Measurements from ENCODE around the gene RNPS1. TPM values are rescaled to one million over a fixed set of nuclear protein-coding genes. Genes with fewer than 3 reads are reported as not detected.

The RNPS1 gene
- total and polyA plus RNA-seq, 9 donors: 78.0 to 172 (median 138) TPM

DNA sequence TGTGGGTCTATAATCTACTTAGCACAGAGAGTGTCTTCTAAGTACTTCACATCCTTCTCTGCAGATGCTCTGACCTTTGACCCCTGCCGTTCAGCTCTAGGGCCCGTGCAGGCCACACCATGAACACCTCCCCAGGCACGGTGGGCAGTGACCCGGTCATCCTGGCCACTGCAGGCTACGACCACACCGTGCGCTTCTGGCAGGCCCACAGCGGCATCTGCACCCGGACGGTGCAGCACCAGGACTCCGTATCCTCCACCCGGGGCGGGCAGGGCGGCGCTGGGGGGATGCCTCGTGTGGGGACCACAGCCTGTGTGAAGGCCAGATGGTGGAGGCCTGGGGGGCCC is 62.0 kb downstream of the RNPS1 start:
- no peaks in the 10 kb centered on the region for H3K27me3 ChIP-seq
- WGBS, 3 donors: 5 to 7% (median 5%) methylated on average over 16 of the region's 16 CpGs
- H3K9me3 ChIP-seq: no peaks in the 10 kb centered on the region
- no peaks in the 10 kb centered on the region for H3K36me3 ChIP-seq
- peak overlapping the region; percentile 93 for H3K4me3 ChIP-seq
- H3K4me1 ChIP-seq (ENCODE audit: insufficient read depth): peaks cover 8% of the 10 kb centered on the region
- TF ChIP-seq, protein P1, sequence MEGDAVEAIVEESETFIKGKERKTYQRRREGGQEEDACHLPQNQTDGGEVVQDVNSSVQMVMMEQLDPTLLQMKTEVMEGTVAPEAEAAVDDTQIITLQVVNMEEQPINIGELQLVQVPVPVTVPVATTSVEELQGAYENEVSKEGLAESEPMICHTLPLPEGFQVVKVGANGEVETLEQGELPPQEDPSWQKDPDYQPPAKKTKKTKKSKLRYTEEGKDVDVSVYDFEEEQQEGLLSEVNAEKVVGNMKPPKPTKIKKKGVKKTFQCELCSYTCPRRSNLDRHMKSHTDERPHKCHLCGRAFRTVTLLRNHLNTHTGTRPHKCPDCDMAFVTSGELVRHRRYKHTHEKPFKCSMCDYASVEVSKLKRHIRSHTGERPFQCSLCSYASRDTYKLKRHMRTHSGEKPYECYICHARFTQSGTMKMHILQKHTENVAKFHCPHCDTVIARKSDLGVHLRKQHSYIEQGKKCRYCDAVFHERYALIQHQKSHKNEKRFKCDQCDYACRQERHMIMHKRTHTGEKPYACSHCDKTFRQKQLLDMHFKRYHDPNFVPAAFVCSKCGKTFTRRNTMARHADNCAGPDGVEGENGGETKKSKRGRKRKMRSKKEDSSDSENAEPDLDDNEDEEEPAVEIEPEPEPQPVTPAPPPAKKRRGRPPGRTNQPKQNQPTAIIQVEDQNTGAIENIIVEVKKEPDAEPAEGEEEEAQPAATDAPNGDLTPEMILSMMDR (IDR thresholded peaks at IDR 0.05): no peak
- TF ChIP-seq EP300 (IDR thresholded peaks at IDR 0.05) (no peak), POLR2A (IDR thresholded peaks at IDR 0.05) (no peak)
- peak in 2 of 5 donors; percentile 66 to 67 for DNase-seq
- peak overlapping the region; percentile 97 to 99 for H3K27ac ChIP-seq
- intact Hi-C loops (cut with DNase I): no loop called here

DNA sequence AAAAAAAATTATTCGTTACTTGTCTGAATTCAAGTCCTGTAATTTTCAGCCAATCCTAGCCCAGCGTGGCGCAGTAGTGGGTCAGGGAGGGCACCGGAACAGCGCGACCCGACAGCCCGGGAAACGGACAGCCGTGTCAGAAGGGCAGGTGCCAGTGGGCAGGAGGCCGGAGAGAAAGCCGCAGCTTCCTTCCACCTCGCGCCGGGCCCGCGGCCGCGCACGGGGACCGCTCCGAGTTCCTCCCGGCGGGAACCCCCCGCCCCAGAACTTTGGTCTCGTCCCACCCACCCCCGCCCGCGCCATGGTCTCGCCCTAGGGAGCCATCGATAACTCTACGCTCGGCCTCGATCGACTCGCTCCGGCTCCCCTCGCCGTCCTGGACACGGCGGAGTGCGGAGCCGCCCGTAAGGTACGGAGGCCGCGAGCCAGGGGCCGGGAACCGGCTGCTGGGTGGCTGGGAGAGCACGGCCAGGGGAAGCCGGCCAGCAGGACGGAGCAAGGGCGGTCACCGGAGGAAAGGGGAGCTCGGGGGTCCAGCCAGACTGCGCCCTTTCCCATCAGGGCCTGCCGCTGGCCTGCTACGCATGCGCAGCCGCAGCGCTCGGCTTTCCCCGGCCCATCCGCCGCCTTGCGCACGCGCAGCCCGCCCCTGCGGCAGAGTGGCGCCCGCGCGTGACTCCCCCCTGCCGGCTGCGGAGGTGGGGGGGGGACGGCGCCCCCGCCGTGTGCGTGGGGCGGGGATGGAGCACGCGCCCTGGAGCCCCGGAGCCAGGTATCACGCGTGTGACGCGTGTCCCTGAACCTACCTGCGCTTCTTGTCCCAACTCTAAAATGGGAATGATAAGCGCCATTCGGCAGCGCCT is 62.6 kb downstream of the RNPS1 start, which contains the start of gene MLST8:
Gene MLST8, plus strand, starts transcription at position 351 of the 863 bp plus-strand sequence. CDS start 632 bp downstream, outside the sequence.
- DNase-seq: peak; percentile 85 to 93 (median 91)
- Histone ChIP-seq H3K27me3 (no peaks in the 10 kb centered on the region), H3K9me3 (no peaks in the 10 kb centered on the region), H3K36me3 (no peaks in the 10 kb centered on the region), H3K4me3 (peak within 1 kb of the TSS; percentile 93), H3K4me1 (ENCODE audit: insufficient read depth) (peaks cover 8% of the 10 kb centered on the region), H3K27ac (peak within 1 kb of the TSS; percentile 97 to 99)
- TF ChIP-seq POLR2A (IDR thresholded peaks at IDR 0.05) (peak; percentile 77), EP300 (IDR thresholded peaks at IDR 0.05) (no peak)
- TF ChIP-seq, protein P1 (IDR thresholded peaks at IDR 0.05): peak in 1 of 3 donors; percentile 25
- intact Hi-C loops (cut with DNase I): no loop called here
- 0 to 1% (median 0%) methylated on average over 42 to 93 of the region's 93 CpGs for WGBS, 3 donors

DNA sequence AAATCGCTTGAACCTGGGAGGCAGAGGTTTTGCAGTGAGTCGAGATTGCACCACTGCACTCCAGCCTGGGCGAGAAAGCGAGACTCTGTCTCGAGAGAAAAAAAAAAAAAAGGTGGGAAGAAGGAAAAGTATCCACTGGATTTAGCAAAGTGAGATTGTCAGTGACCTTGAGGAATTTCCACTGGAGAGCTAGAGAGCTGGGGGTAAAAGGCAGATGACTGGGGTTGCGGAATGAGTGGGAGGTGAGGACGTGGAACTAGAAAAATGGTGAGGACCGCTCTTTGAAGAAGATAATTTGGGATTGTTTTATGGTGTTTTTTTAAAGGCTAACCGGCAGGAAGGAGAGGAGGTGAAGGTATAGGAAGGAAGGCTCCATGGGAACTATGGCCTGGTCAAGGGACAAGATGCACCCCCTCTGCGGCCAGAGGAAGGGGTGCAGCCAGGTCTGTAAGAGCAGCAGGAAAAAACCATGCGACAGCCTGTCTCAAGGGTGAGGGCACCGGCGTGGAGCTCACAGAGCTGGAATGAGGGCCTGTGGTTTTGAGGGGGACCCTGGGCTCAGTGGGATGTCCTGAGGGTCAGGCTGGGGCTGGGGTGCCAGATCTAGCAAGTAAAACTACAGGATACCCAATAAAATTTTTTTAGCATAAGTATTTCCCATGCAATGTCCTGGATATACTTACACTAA is 63.4 kb downstream of the RNPS1 start:
- Histone ChIP-seq H3K9me3 (no peaks in the 10 kb centered on the region), H3K4me1 (ENCODE audit: insufficient read depth) (peaks cover 8% of the 10 kb centered on the region), H3K27ac (peak overlapping the region in 1 of 2 donors; percentile 99), H3K4me3 (peak overlapping the region; percentile 93), H3K27me3 (no peaks in the 10 kb centered on the region), H3K36me3 (no peaks in the 10 kb centered on the region)
- 51 to 57% (median 53%) methylated on average over 13 of the region's 13 CpGs for WGBS, 3 donors
- no peak for TF ChIP-seq POLR2A (IDR thresholded peaks at IDR 0.05)
- TF ChIP-seq, protein P1 (IDR thresholded peaks at IDR 0.05): no peak
- intact Hi-C loops (cut with DNase I): no loop called here
- DNase-seq: no peak

MicroRNA genes within 50 kb of the gene (microRNA counts, 767-probe panel; counts per million panel counts)
- 530 counts per million, percentile 78 among the panel's probes with 10 or more counts for microRNA hsa-miR-940

Small RNA genes within 50 kb of the gene (microRNA-seq; reads per million reads assigned to microRNA genes)
- 0 reads per million in 3 donors for gene MIR3677
- gene MIR4717: 0 reads per million in 3 donors

Small RNA genes within 50 kb of the gene (small RNA-seq; reads per million reads assigned to genes)
- not detected for gene MIR3677
- not detected for gene MIR4717

Other genes starting within 250 kb of the RNPS1 start
- 1 to 10 TPM in 1 of 7 donors, under 1 TPM in 2, not detected in 4; 0.46 to 1.1 (median 0.78) TPM for gene NPW, start 248.3 kb downstream of the RNPS1 start, total RNA-seq
- gene NPW, start 248.3 kb downstream of the RNPS1 start, polyA plus RNA-seq: under 1 TPM in 1 of 2 donors, not detected in 1; 0.17 TPM
- 100 to 1,000 TPM in 1 of 7 donors, 10 to 100 TPM in 6; 25.0 to 118 (median 78.7) TPM for gene NHERF2, start 241.2 kb downstream of the RNPS1 start, total RNA-seq
- 100 to 1,000 TPM in 1 of 2 donors, 1 to 10 TPM in 1; 6.3 to 101 TPM for gene NHERF2, start 241.2 kb downstream of the RNPS1 start, polyA plus RNA-seq
- 10 to 100 TPM; 17.1 to 38.1 (median 23.9) TPM for gene NTHL1, start 220.3 kb downstream of the RNPS1 start, total RNA-seq
- gene NTHL1, start 220.3 kb downstream of the RNPS1 start, polyA plus RNA-seq: 10 to 100 TPM in 1 of 2 donors, 1 to 10 TPM in 1; 1.9 to 27.3 TPM
- 100 to 1,000 TPM in 4 of 7 donors, 10 to 100 TPM in 3; 47.0 to 150 (median 131) TPM for gene TSC2, start 220.1 kb downstream of the RNPS1 start, total RNA-seq
- 10 to 100 TPM; 51.7 to 72.1 TPM for gene TSC2, start 220.1 kb downstream of the RNPS1 start, polyA plus RNA-seq
- gene PKD1, start 132.2 kb downstream of the RNPS1 start, total RNA-seq: 100 to 1,000 TPM in 6 of 7 donors, 10 to 100 TPM in 1; 78.8 to 203 (median 145) TPM
- 100 to 1,000 TPM in 1 of 2 donors, 1 to 10 TPM in 1; 8.7 to 113 TPM for gene PKD1, start 132.2 kb downstream of the RNPS1 start, polyA plus RNA-seq
- gene RAB26, start 119.5 kb downstream of the RNPS1 start, total RNA-seq: under 1 TPM in 2 of 7 donors, not detected in 5; 0.12 to 0.80 TPM
- under 1 TPM; 0.19 to 0.50 TPM for gene RAB26, start 119.5 kb downstream of the RNPS1 start, polyA plus RNA-seq
- gene TRAF7, start 112.3 kb downstream of the RNPS1 start, total RNA-seq: 10 to 100 TPM; 20.5 to 68.0 (median 48.0) TPM
- 10 to 100 TPM; 13.3 to 26.3 TPM for gene TRAF7, start 112.3 kb downstream of the RNPS1 start, polyA plus RNA-seq
- gene CASKIN1, start 71.5 kb downstream of the RNPS1 start, total RNA-seq: 1 to 10 TPM in 1 of 7 donors, under 1 TPM in 6; 0.10 to 2.4 (median 0.60) TPM
- under 1 TPM in 1 of 2 donors, not detected in 1; 0.52 TPM for gene CASKIN1, start 71.5 kb downstream of the RNPS1 start, polyA plus RNA-seq
- 10 to 100 TPM; 24.5 to 56.2 (median 28.4) TPM for gene MLST8, start 62.7 kb downstream of the RNPS1 start, total RNA-seq
- 10 to 100 TPM in 1 of 2 donors, 1 to 10 TPM in 1; 7.4 to 42.9 TPM for gene MLST8, start 62.7 kb downstream of the RNPS1 start, polyA plus RNA-seq
- gene BRICD5, start 57.3 kb downstream of the RNPS1 start, total RNA-seq: 1 to 10 TPM; 3.2 to 8.3 (median 6.4) TPM
- gene BRICD5, start 57.3 kb downstream of the RNPS1 start, polyA plus RNA-seq: 1 to 10 TPM in 1 of 2 donors, under 1 TPM in 1; 0.37 to 4.1 TPM
- gene PGP, start 53.3 kb downstream of the RNPS1 start, total RNA-seq: 10 to 100 TPM in 1 of 7 donors, 1 to 10 TPM in 6; 5.0 to 12.3 (median 7.5) TPM
- 1 to 10 TPM; 2.5 to 5.2 TPM for gene PGP, start 53.3 kb downstream of the RNPS1 start, polyA plus RNA-seq
- 10 to 100 TPM; 18.3 to 26.2 (median 22.7) TPM for gene E4F1, start 44.5 kb downstream of the RNPS1 start, total RNA-seq
- gene E4F1, start 44.5 kb downstream of the RNPS1 start, polyA plus RNA-seq: 10 to 100 TPM in 1 of 2 donors, under 1 TPM in 1; 0.58 to 23.5 TPM
- gene DNASE1L2, start 31.7 kb downstream of the RNPS1 start, total RNA-seq: 1 to 10 TPM in 1 of 7 donors, under 1 TPM in 6; 0.37 to 1.1 (median 0.75) TPM
- under 1 TPM in 1 of 2 donors, not detected in 1; 0.69 TPM for gene DNASE1L2, start 31.7 kb downstream of the RNPS1 start, polyA plus RNA-seq
- 10 to 100 TPM; 39.0 to 66.3 (median 51.3) TPM for gene ECI1, start 16.5 kb downstream of the RNPS1 start, total RNA-seq
- gene ECI1, start 16.5 kb downstream of the RNPS1 start, polyA plus RNA-seq: 10 to 100 TPM in 1 of 2 donors, 1 to 10 TPM in 1; 3.1 to 48.1 TPM
- 10 to 100 TPM in 2 of 7 donors, 1 to 10 TPM in 5; 2.0 to 11.3 (median 6.9) TPM for gene ABCA3, start 72.6 kb upstream of the RNPS1 start, total RNA-seq
- 1 to 10 TPM; 2.7 to 6.9 TPM for gene ABCA3, start 72.6 kb upstream of the RNPS1 start, polyA plus RNA-seq
- gene CCNF, start 161.3 kb upstream of the RNPS1 start, total RNA-seq: 1 to 10 TPM; 1.4 to 2.5 (median 2.0) TPM
- gene CCNF, start 161.3 kb upstream of the RNPS1 start, polyA plus RNA-seq: 1 to 10 TPM in 1 of 2 donors, under 1 TPM in 1; 0.87 to 1.1 TPM
- gene TEDC2, start 192.0 kb upstream of the RNPS1 start, total RNA-seq: 1 to 10 TPM in 3 of 7 donors, under 1 TPM in 2, not detected in 2; 0.38 to 2.0 (median 1.4) TPM
- gene TEDC2, start 192.0 kb upstream of the RNPS1 start, polyA plus RNA-seq: 1 to 10 TPM in 1 of 2 donors, not detected in 1; 1.2 TPM
- under 1 TPM in 3 of 7 donors, not detected in 4; 0.12 to 0.34 (median 0.26) TPM for gene NTN3, start 203.2 kb upstream of the RNPS1 start, total RNA-seq
- gene NTN3, start 203.2 kb upstream of the RNPS1 start, polyA plus RNA-seq: under 1 TPM in 1 of 2 donors, not detected in 1; 0.13 TPM
- gene TBC1D24, start 207.0 kb upstream of the RNPS1 start, total RNA-seq: 1 to 10 TPM; 2.5 to 8.1 (median 6.7) TPM
- gene TBC1D24, start 207.0 kb upstream of the RNPS1 start, polyA plus RNA-seq: 1 to 10 TPM; 1.9 to 2.3 TPM
- gene ATP6V0C, start 245.8 kb upstream of the RNPS1 start, total RNA-seq: 100 to 1,000 TPM in 5 of 7 donors, 10 to 100 TPM in 2; 34.8 to 143 (median 119) TPM
- 100 to 1,000 TPM in 1 of 2 donors, 10 to 100 TPM in 1; 82.6 to 119 TPM for gene ATP6V0C, start 245.8 kb upstream of the RNPS1 start, polyA plus RNA-seq

Data from ovary (tissue), 9 donors.